OCI-LY1 (cell line): ENCODE results near the gene BTBD19.

Source experiments
- EZH2 ChIP-seq: fragments of 200-600 bp; sonication (generic), shearing (Covaris generic); IDR thresholded peaks from 2 replicates; pipeline ENCODE4 v1.8.0; 2017; ENCODE audit warnings: borderline replicate concordance, mixed run types, mild to moderate bottlenecking, antibody characterized with exemption, low read length, moderate library complexity, mixed read lengths
- TF ChIP-seq, protein P1 (sequence below): fragments of 200-600 bp; sonication (generic), shearing (Covaris generic); IDR thresholded peaks from 2 replicates; pipeline ENCODE4 v1.5.1; 2017; ENCODE audit warnings: mild to moderate bottlenecking, antibody characterized with exemption, low read length, moderate library complexity, mixed read lengths

DNA sequence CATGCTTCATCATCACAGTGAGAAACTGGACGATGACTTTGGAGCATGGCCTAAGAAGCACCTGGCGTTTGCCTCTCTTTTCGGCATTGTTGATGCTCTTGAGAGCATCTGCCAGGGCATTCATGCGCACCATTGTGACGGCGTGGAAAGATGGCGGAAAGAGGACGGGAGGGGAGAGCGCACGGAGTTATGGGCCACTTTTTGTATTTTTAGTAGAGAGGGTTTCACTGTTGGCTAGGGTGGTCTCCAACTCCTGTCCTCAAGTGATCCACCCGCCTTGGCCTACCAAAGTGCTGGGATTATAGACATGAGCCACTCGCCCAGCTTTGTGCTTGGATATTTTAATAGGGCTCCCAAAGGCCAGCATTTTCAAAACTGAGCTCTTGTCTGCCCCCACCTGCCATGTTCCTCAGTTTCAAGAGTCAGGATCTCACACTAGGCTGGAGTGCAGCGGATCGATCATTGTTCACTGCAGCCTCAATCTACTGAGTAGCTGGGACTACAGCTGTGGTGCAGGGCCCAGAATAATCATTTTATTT lies 27.7 kb upstream of the BTBD19 start:
- TF ChIP-seq, protein P1, sequence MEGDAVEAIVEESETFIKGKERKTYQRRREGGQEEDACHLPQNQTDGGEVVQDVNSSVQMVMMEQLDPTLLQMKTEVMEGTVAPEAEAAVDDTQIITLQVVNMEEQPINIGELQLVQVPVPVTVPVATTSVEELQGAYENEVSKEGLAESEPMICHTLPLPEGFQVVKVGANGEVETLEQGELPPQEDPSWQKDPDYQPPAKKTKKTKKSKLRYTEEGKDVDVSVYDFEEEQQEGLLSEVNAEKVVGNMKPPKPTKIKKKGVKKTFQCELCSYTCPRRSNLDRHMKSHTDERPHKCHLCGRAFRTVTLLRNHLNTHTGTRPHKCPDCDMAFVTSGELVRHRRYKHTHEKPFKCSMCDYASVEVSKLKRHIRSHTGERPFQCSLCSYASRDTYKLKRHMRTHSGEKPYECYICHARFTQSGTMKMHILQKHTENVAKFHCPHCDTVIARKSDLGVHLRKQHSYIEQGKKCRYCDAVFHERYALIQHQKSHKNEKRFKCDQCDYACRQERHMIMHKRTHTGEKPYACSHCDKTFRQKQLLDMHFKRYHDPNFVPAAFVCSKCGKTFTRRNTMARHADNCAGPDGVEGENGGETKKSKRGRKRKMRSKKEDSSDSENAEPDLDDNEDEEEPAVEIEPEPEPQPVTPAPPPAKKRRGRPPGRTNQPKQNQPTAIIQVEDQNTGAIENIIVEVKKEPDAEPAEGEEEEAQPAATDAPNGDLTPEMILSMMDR, result no peak
- no peak for TF ChIP-seq EZH2
